HG03521 (cell line): Measurements from ENCODE around the gene GREB1L.
"Not testable (repeated sequence)": the region's sequence is repeated elsewhere in the genome, so short reads cannot be mapped to it uniquely, and the experiment has no call there.

Experiments used
- ATAC-seq: cut with Tn5 transposase; IDR thresholded peaks from one replicate; pipeline ENCODE4 v1.9.1; 2021; ENCODE audit warnings: mild to moderate bottlenecking, moderate library complexity; ENCODE audit not compliant: unreplicated experiment

The GREB1L gene

DNA sequence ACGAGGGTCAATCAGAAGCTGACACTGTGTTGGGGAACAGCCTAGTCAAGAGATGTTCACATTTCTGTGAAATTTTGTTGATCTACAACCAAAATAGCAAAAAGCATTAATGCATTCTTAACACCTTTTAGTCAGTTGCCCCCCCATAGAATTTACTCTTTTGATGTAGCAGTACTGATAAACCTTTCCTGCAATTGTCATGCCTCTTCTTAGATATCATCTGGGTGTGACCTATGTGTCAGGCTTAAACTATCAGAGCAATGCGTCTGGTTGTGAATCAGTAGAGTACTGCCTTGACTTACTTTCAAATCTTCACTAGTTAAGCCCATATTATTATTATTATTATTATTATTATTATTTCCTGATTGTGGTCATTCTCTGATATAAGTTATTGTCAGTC, 61.9 kb downstream of the GREB1L start:
- ATAC-seq = no peak

GRCh38 chr18:21305621-21306020, 63.6 kb downstream of the GREB1L start:
- ATAC-seq = no peak

- no peak for ATAC-seq
Measured at GRCh38 chr18:21306368-21306767, 64.3 kb downstream of the GREB1L start.

DNA sequence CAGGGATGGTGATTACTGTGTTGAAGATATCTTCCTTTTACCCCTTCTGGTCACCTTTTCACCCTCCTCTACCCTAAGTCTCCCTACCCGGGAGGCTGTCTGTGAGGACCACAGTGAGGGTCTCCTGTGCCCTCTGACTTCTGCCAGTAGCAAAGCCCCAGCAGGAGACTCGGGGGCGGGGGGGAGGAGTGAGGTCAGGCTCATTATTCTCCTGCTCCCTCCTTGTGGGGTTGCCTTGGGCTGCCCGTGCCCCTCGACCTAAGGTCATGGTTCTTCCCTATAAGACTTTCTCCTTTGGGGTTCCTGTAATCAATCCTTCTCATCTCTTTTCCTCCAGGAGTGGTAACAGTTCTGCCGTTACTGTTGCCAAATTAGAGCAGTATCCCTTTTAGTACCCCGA, 65.5 kb downstream of the GREB1L start:
- ATAC-seq = no peak

DNA sequence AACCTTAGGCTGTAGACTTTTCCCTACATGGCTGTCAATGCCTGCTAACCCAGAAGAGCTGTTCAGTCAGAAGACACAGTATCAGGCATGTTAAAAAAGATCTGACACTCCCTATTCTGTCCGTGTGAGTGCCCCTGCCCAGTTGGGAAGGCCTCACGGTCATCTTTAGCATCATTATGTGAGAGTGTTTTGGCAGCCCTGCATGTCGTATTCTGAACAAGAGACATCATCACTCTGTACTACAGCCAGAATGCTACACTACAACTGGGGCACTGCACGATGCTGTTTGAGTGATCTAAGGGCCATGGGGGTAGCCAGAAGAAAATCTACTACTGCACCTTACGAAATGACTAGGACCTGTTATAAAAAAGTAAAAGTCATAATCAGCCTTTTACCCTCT, 67.2 kb downstream of the GREB1L start:
- ATAC-seq = no peak

DNA sequence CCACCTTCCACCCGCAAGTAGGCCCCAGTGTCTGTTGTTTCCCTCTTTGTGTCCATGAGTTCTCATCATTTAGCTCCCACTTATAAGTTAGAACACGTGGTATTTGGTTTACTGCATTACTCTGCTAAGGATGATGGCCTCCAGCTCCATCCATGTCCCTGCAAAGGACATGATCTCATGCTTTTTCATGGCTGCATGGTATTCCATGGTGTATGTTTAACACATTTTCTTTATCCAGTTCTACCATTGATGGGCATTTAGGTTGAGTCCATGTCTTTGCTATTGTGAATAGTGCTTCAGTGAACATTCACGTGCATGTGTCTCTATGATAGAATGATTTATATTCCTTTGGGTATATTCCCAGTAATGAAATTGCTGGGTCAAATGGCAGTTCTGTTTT, 69.9 kb downstream of the GREB1L start:
- ATAC-seq = not testable (repeated sequence)

DNA sequence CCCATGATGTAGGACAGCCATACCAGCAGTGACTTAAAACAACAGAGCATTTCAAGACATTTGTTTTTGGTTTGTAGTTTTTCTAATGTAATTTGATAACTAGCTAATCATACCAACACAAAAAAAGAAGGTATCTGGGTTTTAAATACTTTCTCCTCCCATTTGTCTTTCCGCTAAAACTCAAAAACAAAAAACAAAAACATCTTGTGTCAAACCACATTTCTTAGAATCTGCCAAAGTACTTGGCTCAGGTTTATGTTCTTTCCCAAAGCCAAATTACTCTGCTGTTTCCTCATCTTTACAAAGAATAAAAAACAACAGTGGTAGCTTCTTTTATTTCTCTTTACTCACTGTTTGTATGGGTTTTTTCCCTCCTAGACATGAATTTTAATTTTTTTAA, 71.5 kb downstream of the GREB1L start:
- ATAC-seq = no peak

DNA sequence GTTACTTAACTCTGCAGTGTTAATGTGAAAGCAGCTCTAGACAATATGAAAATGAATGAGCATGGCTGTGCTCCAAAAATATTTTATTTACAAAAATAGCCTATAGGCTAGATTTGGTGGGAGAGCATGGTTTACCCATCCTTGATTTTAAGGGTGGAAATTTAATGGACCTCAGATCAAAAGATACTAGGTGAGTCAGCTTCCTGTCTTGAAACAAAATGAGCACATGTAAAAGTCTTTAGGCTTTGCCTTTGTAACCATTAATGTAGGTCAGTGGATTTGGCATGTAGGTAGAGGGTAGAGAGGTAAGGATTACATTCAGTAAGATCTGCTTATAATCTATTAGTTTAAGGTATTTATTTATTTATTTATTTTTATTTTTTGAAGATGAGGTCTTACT, 72.7 kb downstream of the GREB1L start:
- no peak for ATAC-seq

- ATAC-seq = not testable (repeated sequence)
Measured at GRCh38 chr18:21315126-21315525, 73.1 kb downstream of the GREB1L start.

DNA sequence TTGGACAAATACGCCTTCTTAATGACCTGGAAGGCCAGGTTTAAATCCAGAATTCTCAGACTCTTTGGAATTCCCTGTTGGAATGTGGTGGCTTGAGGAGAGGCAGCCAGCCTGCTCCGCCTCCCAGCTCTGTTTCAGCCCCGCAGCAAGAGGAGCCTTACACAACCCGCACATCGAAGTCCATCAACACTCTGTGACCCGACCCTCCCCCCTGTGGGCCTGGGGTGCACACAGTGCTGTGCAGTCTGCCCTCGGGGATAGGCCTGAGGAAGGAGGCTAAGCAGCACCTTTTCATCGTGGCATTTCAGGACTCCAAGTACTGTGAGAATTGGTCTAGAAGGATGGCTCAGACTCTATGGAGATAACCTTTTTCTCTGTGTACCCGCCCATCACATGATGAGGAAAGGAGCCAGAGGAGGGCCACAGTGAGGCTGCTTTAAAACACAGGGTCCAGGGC, 73.7 kb downstream of the GREB1L start:
- ATAC-seq = no peak

- no peak for ATAC-seq
Measured at GRCh38 chr18:21316296-21316695, 74.3 kb downstream of the GREB1L start.

DNA sequence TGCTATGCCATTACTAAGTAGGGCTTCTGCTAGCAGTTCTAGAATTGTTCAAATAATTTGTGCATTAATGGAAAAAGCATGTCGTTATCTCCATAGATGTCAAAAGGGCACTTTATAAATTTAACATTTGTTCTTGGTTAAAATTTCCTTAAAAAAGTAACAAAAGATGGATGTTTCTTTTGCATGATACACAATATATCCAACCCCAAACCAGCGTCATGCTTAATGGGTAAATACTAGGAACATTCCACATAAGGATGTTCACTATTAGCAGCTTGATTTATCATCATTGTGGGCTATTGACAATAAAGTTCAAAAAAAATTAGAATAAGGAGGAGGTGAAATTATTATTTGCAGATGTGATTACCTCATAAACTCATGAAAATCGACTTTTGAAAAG, 79.7 kb downstream of the GREB1L start:
- ATAC-seq = no peak

GRCh38 chr18:21327101-21327500, 85.1 kb downstream of the GREB1L start:
- no peak for ATAC-seq

- no peak for ATAC-seq
Measured at GRCh38 chr18:21330122-21330701, 88.2 kb downstream of the GREB1L start.

DNA sequence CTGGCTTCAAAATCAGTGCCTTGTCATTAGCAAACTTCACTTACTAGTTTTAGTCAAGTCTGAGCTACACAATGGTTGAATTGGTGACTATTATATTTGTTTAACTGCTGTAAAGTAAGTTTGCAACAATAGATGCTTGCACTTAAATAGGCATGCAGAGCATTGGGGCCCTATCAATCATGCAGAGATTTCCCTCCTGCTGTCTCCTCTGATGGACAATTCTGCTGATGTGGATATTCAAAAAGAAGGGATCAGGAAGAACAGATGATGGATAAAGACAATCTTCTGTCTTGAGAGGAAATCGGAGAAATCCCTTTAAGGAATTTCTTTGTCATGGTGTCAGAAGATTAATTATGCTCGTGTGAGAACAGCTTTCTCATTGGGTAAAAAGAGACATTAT, 89.0 kb downstream of the GREB1L start:
- ATAC-seq = no peak

DNA sequence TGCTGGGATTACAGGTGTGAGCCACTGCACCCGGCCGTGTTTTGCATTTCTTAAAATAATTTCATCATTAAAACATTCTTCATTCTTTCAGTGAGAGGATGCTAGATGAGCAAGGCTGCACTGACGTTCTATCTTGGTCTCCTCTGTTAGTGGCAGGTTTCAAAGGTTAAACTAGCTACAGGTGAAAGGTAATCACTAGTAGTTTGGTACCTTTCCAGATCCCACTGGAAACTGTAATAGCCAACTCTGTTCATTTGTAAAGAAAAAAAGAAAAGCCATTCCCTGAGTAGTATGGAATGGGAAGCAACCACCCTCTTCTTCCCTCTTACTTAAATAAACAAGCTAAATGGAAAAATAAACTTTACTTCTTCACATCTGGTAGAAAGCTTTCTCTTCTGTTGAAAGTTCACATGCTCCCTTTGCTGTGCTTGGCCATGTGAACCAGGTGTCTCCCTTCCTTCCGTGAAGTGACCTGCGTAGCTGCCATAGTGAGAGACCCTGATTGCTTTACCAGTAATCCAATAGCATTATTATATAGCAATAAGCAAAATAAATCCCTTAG, 94.0 kb downstream of the GREB1L start:
- ATAC-seq = no peak

- ATAC-seq = no peak
Measured at GRCh38 chr18:21336846-21337245, 94.8 kb downstream of the GREB1L start.

GRCh38 chr18:21341141-21341540, 99.1 kb downstream of the GREB1L start:
- no peak for ATAC-seq

GRCh38 chr18:21342372-21342771, 100.3 kb downstream of the GREB1L start:
- no peak for ATAC-seq

GRCh38 chr18:21344860-21345259, 102.8 kb downstream of the GREB1L start:
- no peak for ATAC-seq

DNA sequence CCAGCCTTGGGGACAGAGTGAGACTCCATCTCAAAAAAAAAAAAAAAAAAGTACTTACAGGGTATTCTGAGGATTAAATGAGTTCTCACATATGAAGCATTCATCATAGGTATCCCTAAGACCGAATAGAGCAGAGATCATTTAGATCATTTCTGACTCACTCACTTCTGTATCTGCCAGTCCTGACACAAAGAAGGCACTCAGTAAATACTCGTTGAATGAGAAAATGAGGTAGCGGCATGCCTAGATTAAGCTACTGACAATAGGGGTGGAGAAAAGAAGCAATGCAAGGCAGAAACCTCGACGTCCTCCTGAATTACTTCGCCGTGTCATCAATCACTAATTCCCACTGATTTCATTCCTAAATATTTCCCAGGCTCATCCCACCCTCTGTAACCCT, 103.8 kb downstream of the GREB1L start:
- ATAC-seq = no peak

- no peak for ATAC-seq
Measured at GRCh38 chr18:21359746-21360145, 117.7 kb downstream of the GREB1L start.

DNA sequence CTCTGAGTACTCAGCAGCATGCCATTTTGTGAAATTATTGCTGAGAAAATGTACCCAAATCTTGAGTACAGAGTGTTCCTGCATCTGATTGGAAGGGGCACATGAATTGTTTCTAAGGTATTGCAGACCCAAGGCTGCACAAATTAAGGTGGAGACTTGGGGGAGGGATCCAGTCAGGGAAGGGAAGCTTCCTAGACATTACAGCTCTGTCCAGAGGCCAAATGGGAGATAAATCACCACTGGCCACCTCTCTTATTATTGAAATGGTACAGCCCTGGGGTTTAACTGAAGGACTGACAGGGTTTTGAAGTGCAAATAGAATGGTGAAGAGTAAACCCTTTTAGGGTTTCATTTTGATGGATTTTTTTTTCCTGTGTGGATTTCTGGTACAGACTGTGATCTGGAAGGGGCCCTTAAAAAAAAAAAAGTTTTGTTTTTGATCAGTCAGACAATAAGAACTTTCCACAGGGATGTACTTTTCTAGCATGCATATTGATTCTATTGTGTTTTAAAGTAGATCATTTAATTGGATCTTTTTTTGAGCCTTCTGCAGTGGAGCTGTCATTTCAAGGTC, 119.4 kb downstream of the GREB1L start:
- no peak for ATAC-seq
